HG03039 (cell line): ENCODE data around the gene ADGRD1.
"Not testable (repeated sequence)": the region's sequence is repeated elsewhere in the genome, so short reads cannot be mapped to it uniquely, and the experiment has no call there.

ENCODE experiments used
- ATAC-seq: cut with Tn5 transposase; IDR thresholded peaks from one replicate; pipeline ENCODE4 v1.9.1; 2021; ENCODE audit warnings: mild to moderate bottlenecking, moderate library complexity; ENCODE audit not compliant: unreplicated experiment

The ADGRD1 gene

DNA sequence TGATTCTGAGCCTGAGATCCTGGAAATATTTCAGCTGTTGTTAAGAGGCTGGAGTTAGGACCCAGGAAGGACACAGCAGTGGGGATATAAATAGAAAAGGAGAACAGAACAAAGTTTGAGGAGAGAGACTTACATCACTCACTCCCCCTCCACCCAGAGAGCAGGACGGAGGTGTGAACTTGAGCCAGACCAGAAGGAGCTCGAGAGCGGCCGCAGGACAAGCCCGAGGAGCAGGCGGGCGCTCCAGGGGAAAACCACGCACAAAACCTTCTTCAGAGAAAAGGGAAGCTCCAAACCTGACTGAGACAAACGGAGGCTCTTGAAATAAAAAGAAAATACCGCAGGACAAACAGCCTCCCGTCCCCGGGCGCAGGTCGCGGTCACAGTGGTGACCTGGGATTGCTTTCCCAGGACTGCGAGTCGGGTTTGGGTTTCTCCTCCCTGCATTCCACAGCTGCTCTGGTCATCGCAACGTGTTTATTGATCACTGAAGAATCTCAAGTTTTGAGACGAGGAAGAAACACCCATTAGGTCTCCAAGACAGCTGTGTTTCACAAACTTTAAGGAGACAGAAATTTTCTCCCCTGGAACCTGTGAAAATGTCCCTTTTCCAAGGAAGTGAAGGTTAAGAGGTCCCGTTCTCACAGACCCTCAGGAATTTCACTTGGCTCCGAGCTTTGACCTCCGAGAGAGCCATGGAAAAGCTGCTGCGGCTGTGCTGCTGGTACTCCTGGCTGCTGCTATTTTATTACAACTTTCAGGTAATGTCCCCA is at the start of gene ADGRD1:
ADGRD1 (plus strand) TSS at position 137 of the 773 bp plus-strand sequence; CDS start at position 696, 559 bp downstream.
- no peak for ATAC-seq

DNA sequence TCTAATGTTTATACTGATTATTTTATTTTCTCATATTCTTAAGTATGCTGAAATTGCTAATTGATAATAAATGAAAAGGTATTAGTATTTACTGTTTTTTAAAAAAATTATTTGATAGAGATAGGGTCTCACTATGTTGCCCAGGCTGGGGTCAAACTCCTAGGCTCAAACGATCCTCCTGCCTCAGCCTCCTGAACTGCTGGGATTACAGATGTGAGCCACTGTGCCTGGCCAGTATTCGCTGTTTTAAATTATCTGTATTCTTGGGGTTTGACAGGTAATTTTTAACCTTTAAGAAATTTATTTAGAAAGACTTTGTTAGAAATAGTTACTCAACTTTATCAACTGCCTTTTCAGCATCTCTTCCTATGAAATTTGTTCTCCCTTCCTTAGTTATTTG is 49.6 kb upstream of the ADGRD1 start:
- ATAC-seq = no peak

DNA sequence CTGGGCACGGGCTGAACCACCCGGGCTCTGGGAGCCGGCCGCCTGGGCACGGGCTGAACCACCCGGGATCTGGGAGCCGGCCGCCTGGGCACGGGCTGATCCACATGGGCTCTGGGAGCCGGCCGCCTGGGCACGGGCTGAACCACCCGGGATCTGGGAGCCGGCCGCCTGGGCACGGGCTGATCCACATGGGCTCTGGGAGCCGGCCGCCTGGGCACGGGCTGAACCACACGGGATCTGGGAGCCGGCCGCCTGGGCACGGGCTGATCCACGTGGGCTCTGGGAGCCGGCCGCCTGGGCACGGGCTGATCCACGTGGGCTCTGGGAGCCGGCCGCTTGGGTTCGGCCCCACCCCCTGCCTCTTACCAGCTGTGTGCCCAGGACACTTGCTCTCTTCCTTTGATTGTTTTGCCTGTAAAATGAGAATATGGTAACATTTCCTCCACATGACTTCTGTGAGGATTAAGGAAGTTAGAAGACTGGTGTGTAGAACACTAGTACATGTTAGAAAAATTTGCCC is 48.7 kb upstream of the ADGRD1 start:
- not testable (repeated sequence) for ATAC-seq

DNA sequence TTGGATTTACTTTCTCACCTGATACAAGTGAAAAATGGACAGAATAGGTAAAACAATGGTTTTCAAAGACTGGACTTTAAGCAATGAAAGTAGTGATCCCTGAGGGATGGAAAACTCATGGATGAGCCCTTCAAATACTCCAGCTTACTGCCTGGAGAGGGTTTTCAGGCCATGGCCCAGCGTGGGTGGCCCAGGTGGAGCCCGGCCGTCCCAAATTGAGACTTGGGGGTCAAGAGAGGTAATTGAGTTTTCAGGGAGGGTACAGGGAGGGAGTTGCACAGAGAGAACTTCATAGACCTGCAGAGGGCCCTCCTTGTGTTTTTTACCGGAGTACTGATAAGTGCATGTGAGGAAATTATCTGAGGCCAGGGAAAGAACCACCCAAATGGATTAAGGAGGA is 44.6 kb upstream of the ADGRD1 start:
- no peak for ATAC-seq

DNA sequence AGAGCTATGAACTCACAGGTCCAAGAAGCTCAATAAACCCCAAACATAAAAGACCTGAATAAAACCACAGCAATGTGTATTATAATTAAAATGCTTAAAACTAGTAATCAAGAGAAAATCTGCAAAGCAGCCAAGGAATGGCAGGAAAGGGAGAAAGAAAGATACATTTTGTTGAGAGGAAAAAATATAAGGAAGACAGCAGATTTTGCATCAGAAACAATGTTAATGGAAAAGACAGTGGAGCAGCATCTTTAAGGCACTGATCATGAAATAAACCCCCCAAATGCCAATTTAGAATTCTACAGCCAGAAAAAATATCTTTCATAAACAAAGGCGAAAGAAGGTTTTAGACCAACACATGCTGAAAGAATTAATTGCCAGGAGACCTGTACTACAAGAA is 42.5 kb upstream of the ADGRD1 start:
- no peak for ATAC-seq

DNA sequence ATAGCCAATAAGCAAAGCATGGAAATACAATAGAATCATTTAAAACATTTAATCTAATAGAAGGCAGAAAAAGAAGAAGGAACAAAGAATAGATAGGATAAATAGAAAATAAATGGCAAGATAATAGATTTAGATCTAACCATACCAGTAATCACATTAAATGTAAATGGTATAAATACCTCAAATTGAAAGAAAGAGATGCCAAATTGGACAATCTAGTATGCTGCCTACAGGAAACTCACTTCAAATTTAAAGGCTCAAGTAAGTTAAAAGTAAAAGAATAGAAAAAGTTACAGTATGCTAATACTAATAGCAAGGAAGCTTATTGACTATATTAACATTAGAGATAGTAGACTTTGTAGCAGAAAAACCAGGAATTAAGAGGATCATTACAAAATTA is 41.8 kb upstream of the ADGRD1 start:
- ATAC-seq = no peak

DNA sequence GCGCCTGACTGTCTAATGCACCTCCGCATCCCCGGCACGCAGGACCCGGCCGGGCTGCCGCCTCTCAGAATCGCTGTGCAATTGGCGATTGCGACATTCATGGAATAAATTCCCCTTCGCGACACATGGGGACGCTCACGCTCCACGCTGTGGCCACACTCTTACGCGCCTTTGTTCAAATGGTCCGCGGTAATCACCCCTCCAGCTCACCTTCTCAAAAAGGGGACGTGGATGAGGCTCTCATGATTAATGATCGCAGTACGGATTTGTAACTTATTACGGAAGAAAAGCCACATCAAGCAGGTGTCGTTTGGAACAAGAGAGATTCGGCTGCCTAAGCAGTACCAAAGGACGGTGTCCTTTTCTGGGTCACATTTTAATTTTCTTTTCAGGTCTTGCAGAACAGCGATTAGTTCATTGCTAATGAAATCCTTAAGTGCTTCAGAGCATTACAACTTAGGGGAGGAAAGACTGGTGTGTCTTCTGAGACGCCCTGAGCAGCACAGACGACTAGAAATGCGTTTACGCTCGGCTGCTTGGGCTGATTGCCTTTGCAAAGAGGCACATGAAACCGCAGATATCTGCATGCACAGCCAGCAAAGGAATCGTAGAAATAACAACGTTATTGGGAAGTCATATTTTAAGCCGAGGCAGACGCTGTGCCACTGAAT is 37.3 kb upstream of the ADGRD1 start:
- no peak for ATAC-seq

DNA sequence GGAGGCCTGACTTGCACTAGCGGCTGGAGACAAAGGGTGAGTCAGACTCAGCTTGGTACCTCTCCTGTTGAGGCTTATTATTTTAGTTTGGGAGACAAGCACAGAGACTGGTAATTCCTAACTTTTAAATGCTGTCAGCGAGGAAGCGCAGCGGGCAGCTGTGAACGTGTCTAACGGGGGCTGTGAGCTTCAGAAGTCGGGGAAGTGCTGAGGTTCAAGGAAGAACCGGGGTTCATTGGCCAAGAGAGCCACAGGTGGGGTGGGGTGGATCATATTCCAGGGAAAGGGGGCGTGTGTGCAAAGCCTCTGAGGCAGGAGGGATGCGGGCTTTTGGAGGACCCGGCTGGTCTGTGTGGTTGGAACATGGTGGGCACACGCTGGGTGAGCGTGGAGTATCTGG is 36.1 kb upstream of the ADGRD1 start:
- no peak for ATAC-seq

DNA sequence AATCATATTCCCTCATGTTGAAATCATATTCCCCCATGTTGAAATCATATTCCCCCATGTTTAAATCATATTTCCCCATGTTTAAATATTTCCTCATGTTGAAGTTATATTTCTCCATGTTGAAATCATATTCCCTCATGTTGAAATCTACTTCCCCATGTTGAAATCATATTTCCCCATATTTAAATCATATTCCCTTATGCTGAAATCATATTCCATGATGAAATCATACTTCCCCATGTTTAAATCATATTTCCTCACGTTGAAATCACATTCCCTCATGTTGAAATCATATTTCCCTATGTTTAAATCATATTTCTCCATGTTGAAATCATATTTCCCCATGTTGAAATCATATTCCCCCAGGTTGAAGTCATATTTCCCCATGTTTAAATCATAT is 34.6 kb upstream of the ADGRD1 start:
- no peak for ATAC-seq

DNA sequence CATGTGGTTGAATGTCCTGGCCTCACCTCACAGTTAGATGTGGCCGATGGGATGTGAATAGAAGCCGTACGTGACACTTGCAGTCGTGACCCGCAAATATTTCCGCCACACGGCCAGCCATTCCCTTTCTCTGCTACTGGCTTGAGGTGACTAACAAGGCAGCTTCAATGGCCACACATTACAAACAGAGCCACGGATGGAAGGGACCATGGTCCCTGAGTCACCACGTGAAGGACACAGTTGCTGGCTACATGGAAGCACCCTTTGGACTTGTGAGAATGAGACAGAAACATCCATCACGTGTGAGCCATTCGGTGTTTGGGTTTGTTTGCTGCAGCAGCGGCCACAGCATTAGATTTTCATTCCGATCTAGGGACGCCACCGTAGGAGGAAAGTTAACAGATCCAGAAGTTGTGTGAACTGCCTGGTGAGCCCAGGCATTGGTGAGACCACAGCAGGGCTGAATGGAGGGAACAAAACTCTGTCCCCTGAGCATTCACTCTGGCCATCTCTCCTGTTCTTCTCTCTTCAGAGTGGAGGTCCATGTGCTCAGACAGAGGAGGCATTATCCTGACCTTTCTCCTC is 33.5 kb upstream of the ADGRD1 start:
- no peak for ATAC-seq

DNA sequence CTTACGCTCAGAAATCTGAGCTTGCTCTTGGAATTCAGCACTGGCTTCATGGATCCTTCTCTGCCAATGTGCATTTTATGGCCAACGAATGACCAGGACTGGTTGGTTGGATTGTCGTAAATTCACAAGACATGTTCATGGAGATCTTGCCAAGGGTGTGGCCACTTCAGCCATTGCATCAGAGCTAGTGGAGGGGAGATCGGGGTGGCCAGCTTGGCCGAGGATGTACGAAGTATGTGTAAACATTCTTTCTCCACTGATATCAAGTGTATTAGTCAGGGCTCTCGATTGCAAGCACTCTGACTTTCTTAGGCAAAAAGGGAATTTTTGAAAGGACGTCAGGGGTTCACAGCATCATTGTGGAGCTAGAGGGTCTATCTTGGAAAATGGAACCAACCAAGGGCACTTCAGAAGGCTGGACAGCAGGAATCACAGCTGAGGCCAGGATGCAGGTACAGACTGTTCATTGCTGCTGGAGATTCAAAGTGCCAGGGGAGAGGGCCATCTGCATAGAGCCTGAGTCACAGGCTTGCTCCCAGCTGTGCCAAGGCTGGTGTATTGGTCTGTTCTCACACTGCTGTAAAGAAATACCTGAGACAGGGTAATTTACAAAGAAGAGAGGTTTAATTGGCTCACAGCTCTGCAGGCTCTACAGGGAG is 32.9 kb upstream of the ADGRD1 start:
- no peak for ATAC-seq

DNA sequence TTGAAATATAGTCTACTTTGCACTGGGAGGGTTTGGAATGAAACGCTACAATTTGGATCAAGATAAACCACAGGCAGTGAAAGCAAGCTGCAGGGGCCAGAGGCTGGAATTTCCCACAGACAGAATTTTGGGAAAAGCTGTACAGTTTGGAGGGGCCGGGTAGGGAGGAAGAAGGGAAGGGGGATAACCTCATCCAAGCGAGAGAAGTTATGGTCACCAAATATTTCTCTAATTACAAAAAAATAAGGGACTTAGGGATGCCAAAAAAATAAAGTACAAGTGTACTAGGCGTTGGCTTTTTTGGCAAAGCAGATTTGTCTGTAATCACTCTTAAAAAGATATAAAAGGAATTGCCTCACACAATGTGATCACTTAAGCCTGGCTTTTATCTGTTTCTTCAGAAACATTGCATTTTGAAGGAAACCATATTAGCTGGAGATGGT is 31.2 kb upstream of the ADGRD1 start:
- ATAC-seq = no peak

DNA sequence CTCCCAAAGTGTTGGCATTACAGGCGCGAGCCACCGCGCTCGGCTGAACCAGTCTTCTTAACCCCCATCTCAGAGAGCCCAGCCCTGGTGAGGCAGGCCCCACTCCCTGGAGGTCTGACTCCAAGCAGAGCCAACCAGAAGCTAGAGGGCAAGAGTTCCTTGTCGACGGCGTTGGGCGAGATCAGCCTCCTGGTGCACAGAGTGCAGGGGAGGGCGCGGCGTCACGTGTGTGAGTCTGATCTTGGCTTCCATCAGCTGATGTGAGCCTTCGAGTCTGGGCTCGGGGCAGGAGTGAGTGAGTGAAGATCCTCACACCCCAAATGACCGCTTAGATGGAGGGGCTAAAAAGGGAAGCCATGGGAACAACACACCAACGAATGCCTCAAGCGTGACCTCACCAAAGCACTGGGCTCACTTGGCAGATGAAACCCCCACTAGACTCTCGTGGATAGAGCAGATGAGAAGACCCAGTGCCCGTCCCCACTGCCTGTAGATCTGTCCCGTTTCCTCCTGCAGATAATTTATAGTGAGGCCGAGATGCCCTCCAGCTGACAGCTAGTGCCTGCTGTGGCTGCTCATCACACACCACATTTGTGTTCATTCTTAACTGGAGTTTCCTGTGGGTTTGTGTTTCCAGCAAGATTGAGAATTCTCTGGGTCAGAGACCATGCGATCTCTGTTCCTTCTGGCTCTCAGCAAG is 28.6 kb upstream of the ADGRD1 start:
- no peak for ATAC-seq

DNA sequence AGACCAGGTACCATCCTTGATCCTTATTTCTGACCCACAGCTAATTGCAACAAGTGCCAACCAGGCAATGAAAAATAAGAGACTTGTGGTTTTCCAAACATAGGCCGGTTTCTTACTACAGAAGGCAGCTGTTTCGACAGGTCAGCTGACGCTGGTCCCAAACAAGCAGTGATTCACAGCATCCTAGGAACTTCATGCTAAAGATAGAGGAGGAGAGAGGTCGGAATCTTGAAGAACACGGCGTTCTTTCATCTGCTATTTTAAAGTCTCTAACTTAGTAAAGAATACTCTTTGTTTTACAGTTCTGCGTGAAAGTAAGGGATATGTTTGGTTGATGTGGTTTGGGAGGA is 28.1 kb upstream of the ADGRD1 start:
- ATAC-seq = no peak

DNA sequence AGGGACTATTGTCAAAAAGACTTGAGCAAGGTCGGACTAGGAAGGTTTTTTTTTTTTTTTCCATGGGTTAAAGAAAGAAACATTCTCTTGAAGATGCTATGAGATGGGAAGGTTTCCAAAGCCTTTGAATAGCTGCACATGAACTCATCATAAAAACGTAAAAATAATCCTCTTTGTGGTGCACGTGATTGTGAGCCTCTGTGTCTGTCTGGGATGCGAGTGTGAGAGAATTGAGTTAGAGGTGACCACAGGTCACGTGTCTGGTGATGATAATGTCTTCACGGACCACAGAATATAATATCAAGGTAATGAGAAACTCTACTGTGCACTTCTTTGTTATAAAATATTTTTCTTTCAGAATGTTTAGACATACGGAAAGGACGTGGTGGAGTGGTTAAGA is 24.3 kb upstream of the ADGRD1 start:
- ATAC-seq = no peak

DNA sequence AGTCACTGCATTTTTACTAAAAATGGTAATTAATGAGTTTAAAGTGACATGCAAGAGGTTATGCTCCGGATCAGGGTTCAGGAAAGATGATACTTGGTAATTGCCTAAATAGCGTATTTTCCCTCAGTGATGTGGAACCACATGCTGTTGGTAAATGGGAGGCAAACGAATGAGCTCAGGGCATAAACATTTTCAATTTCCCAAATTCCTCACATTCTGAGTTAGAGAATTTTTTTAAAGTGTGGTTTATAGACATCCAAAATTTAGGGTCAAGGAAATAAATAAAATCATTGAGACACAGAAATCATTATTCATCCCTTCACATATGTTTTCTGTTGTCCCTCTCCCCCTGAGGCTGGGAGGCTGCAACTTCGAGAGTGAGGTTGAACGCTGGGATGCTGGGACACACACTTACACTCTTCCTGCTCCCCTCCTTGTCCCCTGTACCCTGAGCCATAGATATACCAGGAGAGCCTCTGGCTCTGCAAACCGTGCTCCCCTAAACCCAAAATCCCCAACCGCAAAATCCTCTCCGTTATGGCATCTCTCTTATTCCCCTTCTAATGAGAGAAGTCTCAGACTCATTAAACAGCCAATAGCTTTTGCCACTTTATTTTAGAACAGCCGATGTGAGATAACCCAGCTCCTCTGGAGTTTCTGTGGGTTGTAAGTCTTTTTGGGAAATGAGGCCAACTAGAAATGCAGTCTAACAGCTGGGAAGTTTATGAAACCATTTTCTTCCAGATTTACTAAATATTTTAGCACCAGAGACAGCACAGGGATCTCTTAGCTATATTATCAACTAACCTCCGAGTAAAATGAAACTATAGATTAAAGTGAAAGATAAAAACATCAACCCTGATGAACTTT is 21.4 kb upstream of the ADGRD1 start:
- ATAC-seq = no peak

DNA sequence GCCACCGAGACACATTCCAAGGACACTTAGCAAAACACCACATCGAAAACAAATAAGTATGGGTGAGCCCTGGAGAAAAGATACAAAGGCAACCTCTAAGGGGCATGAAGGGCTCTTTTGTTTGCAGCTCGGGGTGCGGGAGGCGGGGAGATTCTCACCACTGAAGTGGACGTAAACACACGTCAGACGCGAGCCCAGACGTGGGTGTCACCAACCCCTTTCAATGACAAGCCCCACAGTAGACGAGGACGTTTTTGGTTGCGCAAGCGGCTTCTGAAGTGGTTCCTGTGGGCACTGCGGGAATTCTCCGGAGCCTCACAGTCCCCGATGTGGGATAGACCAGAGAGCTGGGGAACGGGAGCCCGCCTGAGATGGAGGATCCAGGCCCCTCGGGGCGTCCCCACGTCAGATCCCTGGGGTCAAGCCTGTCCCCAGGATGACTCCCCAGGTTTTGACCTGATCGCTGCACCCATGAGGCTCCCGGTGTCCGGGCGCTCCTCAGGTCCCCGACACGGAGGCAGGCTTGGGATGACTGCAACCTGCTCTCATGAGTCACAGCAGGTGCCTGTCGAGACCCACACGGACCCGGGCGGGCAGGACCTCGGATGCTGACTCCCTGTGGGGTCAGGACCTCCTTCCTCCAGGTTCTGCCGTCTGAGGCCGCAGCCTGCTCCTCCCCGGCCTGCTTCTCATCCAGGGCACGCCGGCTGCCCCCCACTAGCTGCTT is 20.3 kb upstream of the ADGRD1 start:
- no peak for ATAC-seq

DNA sequence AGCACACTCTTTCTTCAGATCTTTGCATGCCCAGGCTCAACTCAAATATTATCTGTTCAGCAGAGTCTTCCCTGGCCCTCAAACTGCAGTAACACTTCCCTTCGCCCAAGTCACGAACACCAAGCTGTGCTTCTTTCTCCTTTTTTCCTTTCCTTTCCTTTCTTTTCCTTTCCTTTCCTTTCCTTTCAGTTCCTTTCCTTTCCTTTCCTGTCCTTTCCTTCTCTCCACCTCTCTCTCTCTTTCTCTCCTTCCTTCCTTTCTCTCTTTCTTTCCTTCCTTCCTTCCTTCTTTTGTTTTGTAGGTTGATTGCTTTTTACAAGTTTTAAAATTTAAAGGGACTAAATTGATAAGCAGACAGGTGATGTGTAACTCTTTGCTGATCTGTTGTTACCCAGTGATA is 19.0 kb upstream of the ADGRD1 start:
- no peak for ATAC-seq

DNA sequence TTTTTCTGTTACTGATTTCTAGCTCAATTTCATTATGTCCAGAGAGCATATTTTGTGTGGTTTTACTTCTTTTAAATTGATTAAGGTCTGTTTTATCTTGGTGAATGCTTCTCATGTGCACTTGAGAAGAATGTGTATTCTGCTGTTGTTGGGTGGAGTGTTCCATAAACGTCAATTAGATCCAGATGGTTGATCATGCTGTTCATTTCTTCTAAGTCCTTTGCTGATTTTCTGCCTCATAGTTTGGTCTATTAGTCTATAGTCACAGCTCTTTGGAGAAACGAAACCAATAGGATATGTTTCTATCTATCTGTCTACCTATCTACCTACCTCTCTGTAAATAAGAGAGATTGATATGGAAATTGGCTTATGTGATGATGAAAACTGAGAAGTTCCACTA is 17.1 kb upstream of the ADGRD1 start:
- no peak for ATAC-seq
